Activated CD4-positive, alpha-beta T cell treated with anti-CD3 and anti-CD28 coated beads, Interleukin-2, Interleukin-6, amounts not matched to agents 100 ng/mL and 50 ng/mL, durations not matched to agents 16 hours and 8 hours (primary cell): ENCODE measurements around the gene THSD4.

Experiments
- DNase-seq: peaks from one replicate; pipeline ENCODE4 v3.0.0-alpha.2; 2020

Gene THSD4

GRCh38 chr15:71468715-71469114 is 353.4 kb downstream of the THSD4 start:
- DNase-seq = no peak

GRCh38 chr15:71469413-71469812 is 354.1 kb downstream of the THSD4 start:
- DNase-seq = no peak

- no peak for DNase-seq
Observed at GRCh38 chr15:71471347-71471746, 356.1 kb downstream of the THSD4 start.

- DNase-seq = no peak
Observed at GRCh38 chr15:71472566-71472965, 357.3 kb downstream of the THSD4 start.

- no peak for DNase-seq
Observed at GRCh38 chr15:71473751-71474150, 358.5 kb downstream of the THSD4 start.

- DNase-seq = no peak
Observed at GRCh38 chr15:71476823-71477222, 361.6 kb downstream of the THSD4 start.

GRCh38 chr15:71480556-71480955 is 365.3 kb downstream of the THSD4 start:
- no peak for DNase-seq

GRCh38 chr15:71484080-71484479 is 368.8 kb downstream of the THSD4 start:
- DNase-seq = no peak

GRCh38 chr15:71485094-71485693 is 369.9 kb downstream of the THSD4 start:
- DNase-seq = no peak

GRCh38 chr15:71489570-71489969 is 374.3 kb downstream of the THSD4 start:
- no peak for DNase-seq

- no peak for DNase-seq
Observed at GRCh38 chr15:71493526-71493925, 378.3 kb downstream of the THSD4 start.

- DNase-seq = no peak
Observed at GRCh38 chr15:71494563-71495397, 379.5 kb downstream of the THSD4 start.

- no peak for DNase-seq
Observed at GRCh38 chr15:71495398-71495780, 380.1 kb downstream of the THSD4 start.

GRCh38 chr15:71496336-71496955 is 381.2 kb downstream of the THSD4 start:
- no peak for DNase-seq

- no peak for DNase-seq
Observed at GRCh38 chr15:71501344-71502076, 386.2 kb downstream of the THSD4 start.

- no peak for DNase-seq
Observed at GRCh38 chr15:71502077-71502432, 386.8 kb downstream of the THSD4 start.

- DNase-seq = no peak
Observed at GRCh38 chr15:71505962-71506361, 390.7 kb downstream of the THSD4 start.

GRCh38 chr15:71506946-71507345 is 391.7 kb downstream of the THSD4 start:
- DNase-seq = no peak

- DNase-seq = no peak
Observed at GRCh38 chr15:71508081-71508682, 392.9 kb downstream of the THSD4 start.

GRCh38 chr15:71509139-71509538 is 393.9 kb downstream of the THSD4 start:
- no peak for DNase-seq

GRCh38 chr15:71510763-71511162 is 395.5 kb downstream of the THSD4 start:
- no peak for DNase-seq

GRCh38 chr15:71511796-71512681 is 396.8 kb downstream of the THSD4 start:
- no peak for DNase-seq
